ENCODE results near the gene C6orf120.

C6orf120 gene

DNA sequence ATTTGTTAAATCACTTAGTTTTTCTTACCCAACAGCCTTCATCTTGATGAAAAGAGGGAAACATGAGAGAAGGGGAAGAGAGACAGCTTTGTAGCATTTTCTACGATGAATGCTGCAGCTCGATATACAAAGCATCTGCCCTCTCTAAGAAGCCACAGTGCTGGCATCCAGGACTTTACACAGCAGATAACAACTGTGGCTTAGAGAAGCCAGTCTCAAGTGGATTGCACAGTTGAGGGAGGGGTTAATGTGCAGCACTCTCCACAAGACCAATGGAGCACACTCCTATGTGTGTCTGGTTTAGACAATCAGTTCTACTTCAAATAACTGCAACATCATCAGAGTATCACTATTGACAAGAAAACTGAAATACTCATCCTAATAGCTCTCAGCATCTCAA, 5.8 kb downstream of the C6orf120 start:
- H3K9me3 Mint-ChIP-seq: no peaks in the 10 kb centered on the region
- H3K36me3 Mint-ChIP-seq: peaks cover 17% of the 10 kb centered on the region
- H3K27ac Mint-ChIP-seq: no peak overlapping the region
- H3K4me1 Mint-ChIP-seq: peaks cover 65% of the 10 kb centered on the region
- H3K4me3 Mint-ChIP-seq: no peak overlapping the region
- H3K27me3 Mint-ChIP-seq: no peaks in the 10 kb centered on the region

DNA sequence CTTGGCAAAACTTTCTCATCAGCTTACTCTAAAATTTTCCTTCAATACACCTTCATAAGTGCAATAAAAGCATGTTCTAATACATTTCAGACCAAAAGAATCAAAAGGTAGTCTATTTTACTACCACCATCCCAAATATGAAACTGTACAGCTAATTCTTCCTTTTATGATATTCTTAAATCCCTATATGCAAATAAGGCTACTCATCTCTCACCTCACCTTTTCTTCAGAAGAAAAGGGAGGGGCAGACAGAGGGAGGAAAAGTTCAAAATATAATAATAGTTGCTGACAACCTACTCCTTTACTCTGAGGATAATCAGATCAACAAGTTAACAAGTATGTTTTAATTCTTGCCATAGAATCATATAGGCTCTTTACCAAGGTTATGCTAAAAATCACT, 7.4 kb downstream of the C6orf120 start:
- Mint-ChIP-seq H3K9me3 (no peaks in the 10 kb centered on the region), H3K27me3 (no peaks in the 10 kb centered on the region), H3K27ac (peak overlapping the region; percentile 59), H3K4me3 (no peak overlapping the region), H3K4me1 (peaks cover 60% of the 10 kb centered on the region), H3K36me3 (peaks cover 8% of the 10 kb centered on the region)

DNA sequence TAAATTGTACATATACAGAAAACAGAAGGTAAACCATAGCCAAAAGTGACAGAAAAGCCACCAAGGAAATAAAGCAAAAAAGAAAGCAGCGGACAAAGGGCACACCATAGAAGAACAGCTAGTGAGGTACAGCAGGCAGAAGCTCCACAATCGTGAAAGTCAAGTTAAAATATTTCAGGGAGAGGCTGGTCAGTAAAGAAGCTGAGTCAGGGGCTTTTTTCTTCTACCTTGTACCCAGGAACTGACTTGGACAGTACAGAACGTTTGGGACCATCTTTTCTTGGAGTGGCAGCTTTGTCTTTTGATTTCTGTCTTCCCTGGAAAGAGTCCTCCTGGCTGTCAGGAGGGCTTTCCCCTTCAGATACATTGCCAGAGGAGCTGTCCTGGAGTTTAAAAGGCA, 8.1 kb downstream of the C6orf120 start:
- no peaks in the 10 kb centered on the region for H3K27me3 Mint-ChIP-seq
- H3K27ac Mint-ChIP-seq: peak overlapping the region; percentile 59
- H3K4me1 Mint-ChIP-seq: peaks cover 56% of the 10 kb centered on the region
- H3K9me3 Mint-ChIP-seq: no peaks in the 10 kb centered on the region
- peaks cover 9% of the 10 kb centered on the region for H3K36me3 Mint-ChIP-seq
- no peak overlapping the region for H3K4me3 Mint-ChIP-seq

DNA sequence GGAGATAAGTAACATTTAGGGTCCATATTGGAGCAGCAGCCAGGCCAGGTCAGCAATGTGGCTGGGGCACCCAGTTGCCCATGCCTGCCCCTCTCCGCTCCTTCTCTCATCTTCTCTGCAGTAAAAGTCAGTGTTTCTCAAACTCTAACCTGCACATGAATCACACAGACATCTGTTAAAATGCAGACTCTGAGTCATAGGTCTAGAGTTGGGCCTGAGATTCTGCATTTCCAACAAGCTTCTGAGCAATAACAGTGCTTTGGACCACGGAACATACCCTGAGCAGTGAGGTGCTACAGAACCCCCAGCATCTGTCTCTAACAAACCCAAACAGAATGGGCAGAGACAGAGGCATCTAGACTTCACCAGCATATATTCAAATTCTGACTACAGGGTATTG, 12.3 kb downstream of the C6orf120 start:
- Mint-ChIP-seq H3K4me1 (peaks cover 43% of the 10 kb centered on the region), H3K27me3 (no peaks in the 10 kb centered on the region), H3K27ac (no peak overlapping the region), H3K9me3 (no peaks in the 10 kb centered on the region), H3K36me3 (peaks cover 9% of the 10 kb centered on the region), H3K4me3 (no peak overlapping the region)

DNA sequence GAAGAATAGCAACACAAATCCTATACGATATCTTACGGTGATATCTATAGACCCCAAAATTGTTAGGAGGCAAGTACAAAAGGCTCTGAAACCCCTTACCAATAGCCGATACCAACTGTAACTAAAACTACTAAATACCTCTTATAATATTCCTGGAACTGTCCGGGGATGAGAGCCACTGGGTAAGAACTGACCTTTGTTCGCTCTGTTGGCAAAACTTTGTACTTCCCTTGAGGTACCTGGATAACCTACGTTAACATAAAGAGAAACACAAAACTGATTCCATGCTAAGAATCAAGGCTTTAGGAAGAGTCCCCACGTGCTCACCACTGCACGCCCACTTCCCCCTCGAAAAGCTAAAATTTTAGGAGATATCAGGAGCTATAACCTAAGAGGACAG, 12.7 kb downstream of the C6orf120 start:
- Mint-ChIP-seq H3K4me1 (peaks cover 43% of the 10 kb centered on the region), H3K36me3 (peaks cover 9% of the 10 kb centered on the region), H3K27me3 (no peaks in the 10 kb centered on the region), H3K27ac (no peak overlapping the region), H3K4me3 (no peak overlapping the region), H3K9me3 (no peaks in the 10 kb centered on the region)

DNA sequence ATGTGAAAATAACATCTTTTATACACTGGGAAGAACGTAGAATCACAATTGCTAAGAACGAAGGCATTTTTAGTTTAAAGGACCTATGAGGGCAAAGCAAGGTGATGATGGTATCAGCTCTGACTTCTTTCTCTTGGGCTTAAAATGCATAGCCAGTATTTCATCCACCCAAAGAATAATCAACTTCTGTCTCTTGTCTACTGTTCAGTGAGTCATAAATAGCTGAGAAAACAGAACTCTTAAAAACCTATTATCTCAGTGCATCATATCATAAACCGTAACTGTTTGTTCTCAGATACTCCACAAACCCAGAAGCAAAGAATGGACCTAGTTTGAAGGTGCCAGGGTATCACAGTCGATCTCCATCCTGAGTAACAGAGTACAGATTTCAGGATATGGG, 17.2 kb downstream of the C6orf120 start:
- Mint-ChIP-seq H3K27ac (peak overlapping the region; percentile 88), H3K4me1 (peaks cover 58% of the 10 kb centered on the region), H3K4me3 (peak overlapping the region; percentile 6), H3K36me3 (peaks cover 9% of the 10 kb centered on the region), H3K27me3 (no peaks in the 10 kb centered on the region), H3K9me3 (no peaks in the 10 kb centered on the region)

DNA sequence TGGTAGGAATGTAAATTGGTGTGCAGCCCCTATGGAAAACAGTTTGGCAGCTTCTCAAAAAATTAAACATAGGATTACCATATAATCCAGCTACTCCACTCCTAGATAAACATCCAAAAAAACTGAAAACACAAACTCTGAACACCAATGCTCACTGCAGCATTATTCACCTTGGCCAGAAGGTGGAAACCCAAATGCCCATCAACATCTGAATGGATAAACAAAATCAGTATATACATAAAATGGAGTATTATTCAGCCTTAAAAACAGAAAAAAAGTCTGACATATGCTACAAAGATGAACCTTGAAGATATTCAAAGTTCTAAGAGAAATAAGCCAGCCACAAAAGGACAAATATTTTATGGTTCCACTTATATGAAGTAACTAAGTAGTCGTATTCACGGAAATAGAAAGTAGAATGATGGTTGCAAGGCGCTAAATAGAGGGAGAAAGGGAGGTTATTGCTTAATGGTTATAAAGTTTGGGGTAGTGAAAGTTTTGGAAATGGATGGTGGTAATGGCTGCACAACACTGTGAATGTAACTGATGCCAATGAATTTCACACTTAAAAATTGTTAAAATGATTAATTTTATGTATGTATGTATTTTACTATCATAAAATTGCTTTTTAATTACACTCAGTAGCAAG, 18.4 kb downstream of the C6orf120 start:
- H3K27ac Mint-ChIP-seq: peak overlapping the region; percentile 78
- H3K36me3 Mint-ChIP-seq: peaks cover 6% of the 10 kb centered on the region
- peaks cover 57% of the 10 kb centered on the region for H3K4me1 Mint-ChIP-seq
- no peaks in the 10 kb centered on the region for H3K9me3 Mint-ChIP-seq
- peak overlapping the region; percentile 30 for H3K4me3 Mint-ChIP-seq
- no peaks in the 10 kb centered on the region for H3K27me3 Mint-ChIP-seq

DNA sequence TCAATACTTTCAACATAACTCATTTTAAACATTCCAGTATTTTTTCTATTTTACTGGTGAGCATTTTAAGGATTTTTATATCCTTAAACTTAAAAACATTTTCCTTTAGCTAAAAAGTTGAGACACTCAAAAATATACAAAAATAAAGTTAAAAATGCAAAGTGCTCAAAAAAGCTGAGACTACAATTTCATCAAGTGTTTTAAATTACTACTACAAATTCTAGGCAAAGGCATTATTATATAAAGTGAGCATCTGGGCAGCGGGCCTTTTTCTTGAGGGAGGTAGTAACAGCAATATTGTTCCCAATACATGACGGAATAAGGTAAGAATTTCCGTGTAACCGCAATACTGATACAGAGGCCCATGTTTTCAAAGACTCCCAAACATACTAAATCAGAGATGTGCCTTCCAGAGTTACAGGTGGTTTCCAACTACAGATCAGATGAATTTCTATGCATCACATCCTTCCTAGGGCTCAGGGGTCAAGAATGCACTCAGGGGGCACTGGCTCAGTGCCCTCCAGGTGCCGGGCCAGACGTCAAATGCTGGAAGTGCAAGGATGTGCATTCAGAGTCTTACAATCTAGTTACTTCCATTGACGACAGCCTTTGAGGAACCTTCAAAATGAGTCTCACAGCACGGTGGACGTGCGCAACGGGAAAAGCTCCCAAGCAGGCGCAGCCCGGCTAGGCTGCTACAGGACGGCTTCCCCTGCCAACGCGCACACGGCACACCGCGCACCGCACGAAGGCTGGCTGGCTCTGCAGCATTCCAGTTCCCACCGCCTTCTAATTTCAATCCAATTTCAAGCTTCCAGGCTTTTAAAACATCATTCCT, 20.7 kb downstream of the C6orf120 start:
- Mint-ChIP-seq H3K36me3 (peaks cover 3% of the 10 kb centered on the region), H3K27me3 (no peaks in the 10 kb centered on the region), H3K4me3 (peak overlapping the region; percentile 91), H3K27ac (peak overlapping the region; percentile 97), H3K4me1 (peaks cover 62% of the 10 kb centered on the region), H3K9me3 (no peaks in the 10 kb centered on the region)

DNA sequence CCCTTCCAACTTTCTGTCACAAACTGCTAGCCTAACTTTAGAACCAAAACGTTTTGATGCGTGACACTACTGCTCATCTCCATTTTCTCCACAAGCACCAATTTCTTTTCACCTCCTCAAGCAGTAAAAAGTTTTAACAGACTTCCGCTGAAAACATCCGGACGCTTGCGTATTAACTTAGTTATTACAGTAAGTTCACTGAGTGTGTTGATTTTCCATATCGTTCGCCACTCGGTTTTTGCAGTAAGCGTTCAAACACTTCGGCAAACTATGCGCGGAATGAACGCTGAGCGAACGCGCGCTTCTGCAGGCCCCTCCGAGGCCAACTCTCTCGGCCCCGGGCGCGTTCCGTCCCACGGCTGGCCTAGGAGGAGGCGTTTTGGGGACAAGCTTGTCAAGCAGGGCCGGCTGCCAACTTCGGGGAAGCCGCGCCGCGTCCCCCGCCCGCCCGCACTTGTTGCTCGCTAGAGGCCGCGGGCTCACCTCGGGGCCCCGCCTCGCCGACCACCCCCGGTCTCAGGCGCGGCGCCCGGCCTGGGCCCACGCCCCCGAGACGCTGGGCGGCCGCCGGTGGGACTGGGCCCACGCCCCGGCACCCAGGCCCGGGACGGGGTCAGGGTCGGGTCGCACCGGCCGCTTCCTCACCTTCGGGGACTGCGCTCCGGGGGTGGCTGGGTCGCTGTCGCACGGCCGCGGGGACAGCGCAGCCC, 21.4 kb downstream of the C6orf120 start:
- peaks cover 59% of the 10 kb centered on the region for H3K4me1 Mint-ChIP-seq
- H3K36me3 Mint-ChIP-seq: peaks cover 3% of the 10 kb centered on the region
- peak overlapping the region; percentile 97 for H3K27ac Mint-ChIP-seq

DNA sequence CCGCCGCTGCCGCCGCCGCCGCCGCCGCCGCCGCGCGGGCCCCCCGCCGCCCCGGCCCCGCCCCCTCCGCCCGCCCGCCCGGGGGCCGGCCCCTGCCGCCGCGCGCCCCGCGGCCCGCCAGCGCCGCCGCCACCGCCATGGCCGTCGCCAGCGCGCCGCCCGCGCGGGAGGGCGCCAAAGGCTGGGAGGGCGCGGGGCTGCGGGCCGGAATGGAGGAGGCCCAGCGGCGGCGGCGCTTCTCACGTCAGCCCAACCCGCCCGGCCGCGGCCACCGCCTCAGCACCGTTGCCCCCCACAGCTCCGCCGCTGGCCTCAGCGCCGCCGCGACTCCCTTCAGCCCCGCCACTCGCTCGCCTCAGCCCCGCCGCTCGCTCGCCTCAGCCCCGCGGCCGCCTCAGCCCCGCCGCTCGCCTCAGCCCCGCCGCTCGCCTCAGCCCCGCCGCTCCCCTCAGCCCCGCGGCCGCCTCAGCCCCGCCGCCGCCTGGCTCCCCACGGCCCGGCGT, 22.1 kb downstream of the C6orf120 start:
- Mint-ChIP-seq H3K36me3 (peaks cover 3% of the 10 kb centered on the region), H3K4me1 (peaks cover 54% of the 10 kb centered on the region), H3K9me3 (no peaks in the 10 kb centered on the region), H3K27me3 (no peaks in the 10 kb centered on the region), H3K4me3 (peak overlapping the region; percentile 43), H3K27ac (no peak overlapping the region)

More for the DNA sequence above, 21.4 kb downstream of the C6orf120 start:
- H3K9me3 Mint-ChIP-seq: no peaks in the 10 kb centered on the region
- H3K27me3 Mint-ChIP-seq: no peaks in the 10 kb centered on the region
- H3K4me3 Mint-ChIP-seq: peak overlapping the region; percentile 91

DNA sequence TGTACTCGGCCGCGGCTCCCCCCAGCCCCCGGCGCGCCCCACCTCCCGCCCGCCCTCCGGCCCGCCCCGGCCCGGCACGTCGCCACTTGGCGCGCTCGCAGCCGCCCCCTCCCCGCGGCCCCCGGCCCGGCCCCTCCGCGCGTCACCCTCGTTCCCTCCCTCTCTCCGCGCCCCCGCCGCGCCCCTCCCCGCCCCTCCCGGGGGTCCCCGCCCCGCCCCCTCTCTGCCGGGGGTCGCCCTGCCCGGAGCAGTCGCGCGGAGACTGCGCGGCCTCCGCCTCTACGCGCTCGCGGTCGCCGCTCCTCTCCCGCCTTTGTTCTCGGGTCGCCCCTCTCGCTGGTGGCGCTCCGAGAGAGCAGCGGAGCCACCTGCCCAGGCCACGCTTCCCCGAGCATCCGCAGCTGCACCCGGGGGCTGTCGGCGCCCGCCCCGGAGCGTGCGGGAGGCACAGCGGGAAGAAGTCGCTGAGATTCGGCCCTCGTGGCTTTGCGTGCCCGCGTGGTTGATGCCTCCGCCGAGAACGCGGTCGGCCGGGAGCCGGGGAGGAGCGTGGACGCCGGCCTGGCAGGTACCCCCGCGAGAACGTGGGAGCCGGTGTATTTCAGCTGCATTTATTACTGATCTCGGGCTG, 22.7 kb downstream of the C6orf120 start, which contains the start of gene PHF10:
PHF10 (minus strand) TSS at position 7 of the 631 bp plus-strand sequence. CDS start 569 bp downstream, outside the sequence.
- Mint-ChIP-seq H3K27me3 (no peaks in the 10 kb centered on the region), H3K4me3 (peak within 1 kb of the TSS; percentile 91), H3K27ac (peak within 1 kb of the TSS; percentile 97), H3K9me3 (no peaks in the 10 kb centered on the region), H3K36me3 (peaks cover 3% of the 10 kb centered on the region), H3K4me1 (peaks cover 48% of the 10 kb centered on the region)

DNA sequence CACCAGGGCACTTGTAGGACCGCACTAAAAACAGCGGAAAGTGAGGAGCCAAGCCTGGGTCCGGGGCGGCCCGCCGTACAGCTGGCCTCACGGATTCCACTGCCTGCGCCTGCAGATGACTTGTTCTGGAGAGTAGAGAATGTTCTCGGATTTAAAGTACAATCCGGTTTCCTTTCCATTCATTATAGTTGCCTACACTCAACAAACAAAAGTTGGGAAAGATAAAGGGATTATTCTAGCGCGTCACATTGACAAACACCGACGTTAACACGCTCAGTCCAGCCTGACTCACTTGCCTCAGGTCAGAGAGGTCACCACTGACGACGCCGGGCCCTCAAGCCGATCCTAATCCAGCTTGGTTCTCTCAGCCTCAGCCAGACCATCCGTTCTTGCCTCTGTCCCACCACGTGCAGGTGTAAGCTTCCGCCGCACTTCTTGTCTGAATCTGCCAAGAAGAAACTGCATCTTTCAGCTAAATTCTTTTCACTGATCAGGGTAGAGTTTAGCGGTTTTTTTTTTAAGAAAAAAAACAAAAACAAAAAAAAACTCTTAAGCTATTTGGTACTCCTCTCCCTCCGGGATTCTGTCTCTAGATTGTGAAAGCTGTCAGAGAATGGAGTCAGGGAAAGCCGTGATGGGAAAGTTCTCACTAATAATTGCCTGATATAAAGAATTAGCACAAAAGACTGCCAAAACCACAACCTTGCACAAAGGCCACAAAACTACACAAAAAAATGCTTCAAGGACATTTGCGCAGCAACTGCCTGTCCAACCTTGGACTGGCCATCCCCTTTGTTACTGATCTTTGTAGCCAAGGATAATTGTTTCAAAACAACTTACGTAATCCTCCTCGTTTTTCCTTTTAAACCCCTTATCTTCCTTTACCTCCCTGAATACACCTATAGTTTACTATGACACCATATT, 23.5 kb downstream of the C6orf120 start:
- H3K4me1 Mint-ChIP-seq: peaks cover 40% of the 10 kb centered on the region
- peak overlapping the region; percentile 87 for H3K4me3 Mint-ChIP-seq
- no peaks in the 10 kb centered on the region for H3K9me3 Mint-ChIP-seq
- H3K36me3 Mint-ChIP-seq: peaks cover 1% of the 10 kb centered on the region
- H3K27me3 Mint-ChIP-seq: no peaks in the 10 kb centered on the region
- peak overlapping the region; percentile 90 for H3K27ac Mint-ChIP-seq

DNA sequence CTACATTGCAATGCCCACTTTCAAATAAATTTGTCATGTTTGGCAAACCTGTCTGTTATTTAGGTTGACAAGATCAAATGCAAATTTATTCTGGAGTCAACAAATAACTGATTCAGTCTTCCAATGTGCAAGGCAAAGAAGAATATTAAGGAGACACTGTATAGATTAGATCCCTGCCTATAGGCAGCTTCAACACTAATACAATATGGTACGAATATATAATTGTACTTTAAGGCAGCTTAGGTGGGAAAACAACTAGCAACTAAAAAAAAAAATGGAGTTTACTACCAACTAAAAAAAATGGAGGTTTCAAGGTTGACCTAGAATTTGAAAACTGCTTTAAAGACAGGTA, 24.1 kb downstream of the C6orf120 start:
- Mint-ChIP-seq H3K4me3 (peak overlapping the region; percentile 87), H3K4me1 (peaks cover 35% of the 10 kb centered on the region), H3K27me3 (no peaks in the 10 kb centered on the region), H3K27ac (peak overlapping the region; percentile 90), H3K36me3 (no peaks in the 10 kb centered on the region), H3K9me3 (no peaks in the 10 kb centered on the region)

DNA sequence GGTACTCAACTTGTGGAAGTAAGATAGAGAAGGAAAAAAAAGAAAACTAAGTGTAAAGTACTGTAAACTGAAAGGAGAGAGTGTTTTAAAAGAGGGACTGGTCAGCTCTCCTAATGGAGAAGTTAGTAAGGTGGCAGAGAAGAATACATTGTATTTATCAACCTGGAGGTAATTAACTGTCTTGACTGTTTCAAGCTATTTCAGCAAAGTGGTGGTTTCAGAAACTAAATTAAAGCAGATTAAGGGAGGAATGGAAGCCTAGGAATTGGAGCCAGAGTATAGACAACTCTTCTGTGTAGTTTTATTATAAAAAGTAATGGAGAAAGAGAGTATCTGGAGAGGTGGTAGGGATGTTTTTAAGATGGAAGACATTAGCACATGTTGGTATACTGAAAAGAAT, 25.0 kb downstream of the C6orf120 start:
- Mint-ChIP-seq H3K4me1 (peaks cover 26% of the 10 kb centered on the region), H3K9me3 (no peaks in the 10 kb centered on the region), H3K27ac (no peak overlapping the region), H3K27me3 (no peaks in the 10 kb centered on the region), H3K4me3 (no peak overlapping the region), H3K36me3 (no peaks in the 10 kb centered on the region)
